NCI-H1930 (cell line): Measurements from ENCODE around the gene NKD1.
"Not testable (repeated sequence)": the region's sequence is repeated elsewhere in the genome, so short reads cannot be mapped to it uniquely, and the experiment has no call there.

Experiments used
- DNase-seq, 2 experiments: peaks; one replicate each; lab custom pipeline; 2025; lab: John Stamatoyannopoulos, UW

The NKD1 gene

DNA sequence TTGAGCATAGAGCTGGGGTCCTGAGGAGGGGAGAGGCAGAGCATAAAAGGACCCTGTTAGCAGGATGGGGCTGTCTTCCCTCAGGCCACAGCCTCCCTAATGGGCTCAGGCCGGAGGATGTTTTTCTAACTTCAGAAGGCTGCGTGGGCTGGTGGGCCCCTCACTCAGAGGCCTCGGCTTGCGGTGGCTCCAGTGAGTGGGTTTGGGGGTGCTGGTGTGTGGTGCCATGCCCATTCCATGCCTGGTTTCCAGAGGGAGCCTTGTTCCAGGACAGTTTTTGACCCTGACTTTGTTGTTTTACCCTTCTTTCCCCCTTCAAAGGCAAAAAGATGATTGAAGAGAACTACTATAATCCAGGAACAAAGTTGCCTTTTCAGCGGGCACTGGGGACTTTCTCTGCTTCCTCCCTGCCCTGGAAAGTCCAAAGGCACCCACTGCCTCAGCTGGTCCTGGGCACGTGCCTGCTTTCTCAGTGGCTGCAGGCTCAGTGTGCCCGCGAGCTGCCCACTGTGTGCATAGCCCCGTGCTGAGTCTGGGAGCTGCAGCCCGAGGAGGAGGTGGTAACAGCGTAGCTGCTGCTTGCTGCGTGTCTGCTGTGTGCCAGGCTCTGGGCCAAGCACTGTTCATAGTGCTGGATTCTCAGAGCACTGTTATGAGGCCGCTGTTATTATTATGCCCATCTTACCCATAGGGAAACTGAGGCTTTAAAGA, 11.8 kb downstream of the NKD1 start:
- DNase-seq, result no peak

DNA sequence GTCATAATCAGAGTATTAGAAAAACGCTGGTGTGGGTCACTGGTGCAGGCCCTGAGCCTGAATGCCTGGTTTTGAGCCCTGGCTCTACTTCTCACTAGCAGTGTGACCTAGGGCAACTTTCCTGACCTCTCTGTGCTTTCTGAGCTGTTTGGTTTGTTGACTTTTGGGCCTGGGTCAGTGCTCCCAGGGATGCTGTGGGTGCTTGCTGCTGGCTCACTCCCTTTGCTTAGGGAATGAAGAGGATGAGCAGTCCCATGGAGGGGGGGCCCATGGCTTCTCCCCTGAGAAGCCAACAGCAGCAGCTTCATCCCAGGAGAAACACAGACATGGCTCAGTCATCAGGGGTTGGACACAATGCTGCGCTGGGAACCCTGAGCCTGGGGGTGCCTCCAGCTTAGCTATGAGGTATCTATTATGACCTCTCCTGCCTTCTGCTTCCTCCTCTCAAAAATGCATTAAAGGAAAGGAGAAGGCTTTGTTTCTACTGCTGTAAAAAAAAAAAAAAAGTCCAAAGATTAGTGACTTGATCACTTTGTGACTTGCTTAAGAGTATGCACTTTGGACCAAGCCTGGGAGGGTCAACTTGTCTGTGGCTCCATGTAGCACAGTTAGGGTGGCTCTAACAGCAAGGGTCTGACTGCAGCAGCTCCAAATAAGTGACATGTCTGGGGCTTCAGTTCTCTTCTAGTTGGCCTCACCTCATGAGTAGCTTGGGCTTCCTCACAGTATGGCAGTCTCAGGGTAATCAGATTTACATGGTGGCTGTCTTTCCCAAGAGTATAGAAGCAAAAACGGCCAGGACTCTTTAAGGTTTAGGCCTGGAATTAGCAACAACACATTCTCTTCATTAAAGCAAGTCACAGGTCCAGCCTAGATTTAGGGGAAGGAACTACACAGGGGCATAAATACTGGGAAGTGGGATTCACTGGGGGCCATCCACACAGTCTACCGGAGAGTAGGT, 13.0 kb downstream of the NKD1 start:
- DNase-seq, result no peak

DNA sequence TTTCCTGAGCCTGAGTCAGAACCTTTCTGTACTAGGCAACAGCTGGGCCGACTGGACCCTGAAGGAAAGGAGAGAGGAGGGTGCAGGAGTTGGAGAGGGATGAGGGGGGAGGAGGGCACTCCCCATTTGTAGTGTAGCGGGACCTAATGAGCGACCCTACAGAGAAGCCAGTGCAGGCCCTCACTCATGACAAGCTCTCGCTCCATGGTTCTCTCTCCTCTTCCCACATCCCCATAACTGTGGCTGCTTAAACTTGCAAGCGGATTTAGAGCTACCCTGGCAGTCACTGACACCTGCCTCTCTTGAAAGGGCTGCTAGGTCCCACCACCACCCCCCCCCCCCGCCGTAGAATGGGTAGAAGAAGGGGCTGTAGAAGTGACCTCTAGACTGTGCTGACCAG, 14.5 kb downstream of the NKD1 start:
- no peak for DNase-seq

DNA sequence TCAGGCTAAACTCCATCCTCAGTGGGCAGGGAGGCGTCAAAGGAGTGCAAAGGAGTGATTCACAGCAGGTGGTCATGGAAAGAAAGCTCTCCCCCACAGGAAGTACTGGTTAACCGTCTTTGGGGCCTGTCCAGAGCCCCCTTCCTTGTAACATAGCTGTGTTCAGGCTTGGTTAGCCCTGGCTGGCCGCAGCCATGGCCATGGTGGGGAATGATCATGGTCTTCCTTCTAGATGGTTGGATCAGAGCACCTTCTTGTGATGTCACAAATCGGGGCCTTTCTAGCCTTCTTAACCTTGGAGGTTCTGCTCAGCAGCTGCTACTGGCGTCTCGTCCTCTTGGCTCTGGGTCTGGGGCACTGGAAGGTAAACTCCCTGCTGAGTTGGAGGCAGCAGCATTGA, 15.8 kb downstream of the NKD1 start:
- no peak for DNase-seq

DNA sequence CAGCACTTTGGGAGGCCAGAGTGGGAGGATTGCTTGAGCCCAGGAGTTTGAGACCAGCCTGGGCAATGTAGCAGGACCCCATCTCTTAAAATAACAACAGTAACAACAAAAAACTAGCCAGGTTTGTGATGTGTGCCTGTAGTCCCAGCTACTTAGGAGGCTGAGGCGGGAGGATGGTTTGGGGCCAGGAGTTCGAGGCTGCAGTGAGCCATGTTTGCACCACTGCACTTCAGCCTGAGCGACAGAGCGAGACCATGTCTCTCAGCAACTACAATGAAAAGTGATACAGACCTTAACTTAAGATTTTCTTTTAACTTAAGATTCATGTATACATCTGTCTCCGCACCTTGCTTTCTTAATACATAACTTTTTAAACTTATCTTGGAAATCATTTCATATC, 17.2 kb downstream of the NKD1 start:
- DNase-seq, result no peak

DNA sequence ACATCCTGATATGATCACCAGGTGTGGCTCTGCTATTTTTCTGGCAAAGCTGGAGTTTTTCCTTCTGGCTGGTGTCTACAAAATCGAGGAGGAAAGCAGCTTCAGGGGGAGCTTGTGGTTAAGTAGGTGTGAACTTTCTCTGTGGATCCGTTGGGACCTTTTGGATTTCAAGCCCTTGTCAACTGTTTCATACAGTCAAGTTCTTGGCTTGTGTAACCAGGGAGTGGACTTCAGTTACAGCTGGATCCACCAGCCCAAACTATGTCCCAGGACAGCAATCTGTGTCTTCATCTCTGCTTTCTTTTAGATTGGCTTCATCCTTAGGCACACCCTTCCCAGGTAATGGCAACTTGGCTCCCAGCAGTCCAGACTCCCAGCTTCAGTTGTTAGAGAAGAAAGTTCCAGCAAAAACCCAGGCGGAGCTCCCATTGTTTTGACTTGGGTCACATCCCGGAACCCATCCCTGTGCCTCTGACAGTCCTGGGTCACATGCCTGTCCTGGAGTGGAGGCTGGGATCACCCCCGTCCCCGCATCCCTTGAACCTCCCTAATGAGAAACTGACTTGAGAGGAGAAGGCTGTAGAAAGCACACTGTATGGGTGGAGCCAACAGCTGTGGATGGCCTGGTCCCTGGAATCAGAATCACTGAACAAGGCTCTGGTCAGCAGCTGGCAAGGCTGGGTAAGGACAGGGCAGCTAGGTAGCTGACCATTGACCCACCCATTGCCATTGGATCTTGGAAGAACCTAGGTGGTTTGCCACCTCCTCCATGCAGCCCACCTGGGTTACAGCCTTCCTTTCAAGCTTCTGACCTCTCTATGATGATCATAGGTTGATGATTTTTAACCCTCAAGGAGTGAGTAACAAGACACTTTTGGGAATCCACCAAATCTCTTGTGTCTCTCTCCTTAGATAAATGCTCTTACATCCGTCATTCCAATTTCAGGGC, 18.1 kb downstream of the NKD1 start:
- DNase-seq, result no peak

DNA sequence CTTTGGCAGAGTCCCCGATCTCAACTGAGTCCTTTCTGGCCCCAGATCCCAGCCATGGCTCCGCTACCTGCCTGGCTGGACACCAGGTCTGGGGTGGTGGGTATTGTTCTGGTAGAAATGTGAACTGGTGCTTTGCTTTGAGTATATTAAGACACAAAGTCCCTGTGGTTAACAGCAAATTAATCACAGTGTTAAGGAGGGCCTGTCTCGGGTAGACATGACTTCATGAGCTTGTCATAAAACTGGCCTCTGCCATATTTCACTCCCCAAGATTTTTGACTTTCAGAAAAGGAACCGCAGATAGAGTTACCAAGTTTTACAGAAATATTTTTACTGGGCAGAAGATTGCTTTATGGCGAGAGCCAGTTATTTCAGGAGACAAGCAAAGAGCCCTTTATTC, 19.5 kb downstream of the NKD1 start:
- DNase-seq, result no peak

DNA sequence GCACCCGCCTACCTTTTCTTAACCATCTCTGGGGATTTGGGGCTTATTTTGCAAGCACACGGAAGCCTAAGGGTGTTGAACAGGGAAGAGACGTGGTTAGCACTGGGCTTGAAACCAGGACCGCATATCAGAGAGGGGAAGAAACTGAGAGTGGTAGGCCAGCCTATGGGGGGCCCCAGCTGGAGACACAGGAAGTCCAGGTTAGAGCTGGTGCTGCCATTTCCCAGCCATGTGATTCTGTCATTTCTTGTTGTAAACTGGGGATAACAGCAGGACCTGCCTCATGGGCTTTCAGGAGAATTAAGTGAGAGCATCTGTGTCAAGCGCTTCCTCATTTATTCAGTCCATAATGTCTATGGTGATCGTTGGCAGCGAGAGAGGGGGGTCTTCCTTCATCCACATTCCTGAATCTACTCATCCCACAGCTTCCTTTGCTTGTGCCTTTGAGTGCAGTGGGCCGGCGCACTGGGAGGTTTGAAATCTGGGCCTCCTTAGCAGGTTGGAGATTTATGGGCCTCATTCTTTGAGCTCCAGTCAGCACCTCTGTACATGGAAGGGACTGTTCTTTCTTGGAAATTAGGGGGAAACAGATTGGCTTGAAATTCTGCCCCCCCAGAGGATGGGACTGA, 20.1 kb downstream of the NKD1 start:
- no peak for DNase-seq

DNA sequence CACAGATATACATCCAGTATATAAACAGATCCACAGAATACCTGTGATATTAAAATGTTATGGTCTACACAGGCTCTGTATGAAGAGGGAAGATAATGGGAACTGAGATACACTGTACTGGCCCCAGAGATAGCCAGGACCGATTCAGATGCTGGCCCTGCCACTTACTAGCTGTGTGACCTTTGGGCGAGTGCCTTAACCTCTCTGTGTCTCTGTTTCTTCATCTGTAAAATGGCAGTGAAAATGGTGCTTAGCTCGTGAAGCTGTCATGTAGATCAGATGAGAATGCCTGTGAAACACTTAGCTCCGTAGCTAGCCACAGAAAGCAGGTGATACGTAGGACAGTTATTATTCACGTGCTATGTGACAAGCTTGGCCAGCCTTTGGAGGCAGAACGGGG, 22.2 kb downstream of the NKD1 start:
- no peak for DNase-seq

DNA sequence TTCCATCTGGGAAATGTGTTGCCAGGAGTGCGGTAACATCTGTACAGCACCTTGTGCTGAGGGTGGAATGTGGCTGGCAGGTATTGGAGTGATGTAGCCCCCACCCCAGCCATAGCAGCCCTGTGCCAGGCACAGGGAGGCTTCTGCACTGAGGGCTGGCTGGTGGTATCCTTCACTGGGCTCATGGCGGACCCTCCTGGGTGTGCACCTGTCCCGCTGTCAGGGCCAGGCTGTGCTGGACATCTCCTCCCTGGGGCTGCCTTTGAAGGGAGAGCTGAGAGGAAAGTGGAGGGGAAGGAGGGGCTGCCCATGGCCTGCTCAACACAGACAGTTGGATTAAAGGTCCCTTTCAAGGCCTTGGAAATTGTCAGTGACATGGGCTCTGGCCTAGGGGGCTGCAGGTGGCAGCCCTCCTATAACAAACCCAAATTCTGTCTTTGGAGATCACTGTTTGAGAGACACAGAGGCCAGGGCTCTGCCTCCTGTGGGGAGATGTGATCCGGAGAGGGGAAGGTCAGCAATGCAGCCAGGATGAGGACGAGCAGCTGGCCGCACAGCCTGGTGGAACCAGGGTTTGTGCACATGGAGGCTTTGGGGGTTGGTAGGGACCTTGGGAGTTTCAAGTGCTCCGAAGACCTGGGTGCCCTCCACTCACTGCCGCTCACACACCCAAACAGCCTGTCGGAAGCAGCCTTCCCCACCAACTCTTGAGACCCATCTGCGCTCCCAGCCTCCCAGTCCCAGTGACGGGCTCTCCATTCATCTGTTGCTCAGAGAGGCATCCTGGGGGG, 22.8 kb downstream of the NKD1 start:
- no peak for DNase-seq

DNA sequence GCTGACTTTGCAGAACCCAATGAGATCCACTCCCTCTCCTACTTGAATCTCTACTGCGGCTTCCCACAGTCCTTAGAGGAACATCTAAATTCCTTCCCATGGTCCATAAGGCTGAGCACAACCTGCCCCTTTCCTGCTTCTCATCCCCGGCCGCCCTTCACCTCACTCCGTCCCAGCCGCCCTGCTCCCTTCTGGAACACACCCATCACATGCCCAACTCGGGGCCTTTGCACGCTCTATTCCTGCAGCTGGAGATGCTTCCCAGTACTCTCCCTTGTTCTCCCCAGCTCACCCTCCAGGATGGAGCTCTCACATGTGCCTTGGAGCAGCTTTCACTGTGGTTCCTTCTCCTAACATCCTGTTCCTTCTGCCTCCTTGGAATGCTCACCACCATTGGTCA, 23.6 kb downstream of the NKD1 start:
- DNase-seq, result no peak

DNA sequence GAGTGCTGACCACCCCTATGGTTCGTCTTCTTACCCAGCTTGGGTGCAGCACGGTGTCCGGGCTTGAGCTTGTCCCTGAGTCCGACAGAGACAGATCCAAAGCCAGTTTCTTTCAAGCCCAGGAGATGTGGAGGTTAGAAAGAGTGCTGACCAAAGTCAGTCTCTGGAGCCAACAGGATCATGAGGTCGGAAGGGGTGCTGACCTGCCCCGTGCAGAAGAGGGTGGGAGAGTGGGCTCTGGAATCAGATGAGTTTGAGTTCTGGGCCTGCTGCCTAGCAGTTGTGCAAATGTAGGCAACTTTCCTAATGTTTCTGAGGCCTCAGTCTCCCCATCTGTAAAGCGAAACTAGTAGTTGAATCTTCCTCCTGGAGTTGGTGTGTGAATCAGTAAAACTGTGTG, 24.5 kb downstream of the NKD1 start:
- no peak for DNase-seq

DNA sequence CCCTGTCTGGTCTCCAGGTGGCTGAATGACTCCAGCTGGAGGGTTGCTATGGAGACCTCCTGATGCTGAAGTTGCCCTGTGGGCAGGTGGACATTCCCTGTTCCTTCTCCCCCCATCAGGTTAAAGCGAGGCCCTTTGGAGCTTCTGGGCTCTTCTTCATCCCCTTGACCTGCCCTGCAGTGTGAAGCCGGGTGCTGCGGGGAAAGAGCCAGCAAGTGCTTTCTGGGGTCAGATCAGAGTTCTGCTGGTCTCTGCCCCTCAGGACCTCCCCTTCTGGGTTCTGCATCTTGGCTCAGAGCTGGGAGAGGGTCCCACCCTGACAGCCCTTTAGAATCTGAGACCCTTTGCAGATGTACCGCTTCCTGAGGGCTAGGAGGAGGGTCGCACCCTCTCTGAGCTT, 25.1 kb downstream of the NKD1 start:
- DNase-seq, result no peak

DNA sequence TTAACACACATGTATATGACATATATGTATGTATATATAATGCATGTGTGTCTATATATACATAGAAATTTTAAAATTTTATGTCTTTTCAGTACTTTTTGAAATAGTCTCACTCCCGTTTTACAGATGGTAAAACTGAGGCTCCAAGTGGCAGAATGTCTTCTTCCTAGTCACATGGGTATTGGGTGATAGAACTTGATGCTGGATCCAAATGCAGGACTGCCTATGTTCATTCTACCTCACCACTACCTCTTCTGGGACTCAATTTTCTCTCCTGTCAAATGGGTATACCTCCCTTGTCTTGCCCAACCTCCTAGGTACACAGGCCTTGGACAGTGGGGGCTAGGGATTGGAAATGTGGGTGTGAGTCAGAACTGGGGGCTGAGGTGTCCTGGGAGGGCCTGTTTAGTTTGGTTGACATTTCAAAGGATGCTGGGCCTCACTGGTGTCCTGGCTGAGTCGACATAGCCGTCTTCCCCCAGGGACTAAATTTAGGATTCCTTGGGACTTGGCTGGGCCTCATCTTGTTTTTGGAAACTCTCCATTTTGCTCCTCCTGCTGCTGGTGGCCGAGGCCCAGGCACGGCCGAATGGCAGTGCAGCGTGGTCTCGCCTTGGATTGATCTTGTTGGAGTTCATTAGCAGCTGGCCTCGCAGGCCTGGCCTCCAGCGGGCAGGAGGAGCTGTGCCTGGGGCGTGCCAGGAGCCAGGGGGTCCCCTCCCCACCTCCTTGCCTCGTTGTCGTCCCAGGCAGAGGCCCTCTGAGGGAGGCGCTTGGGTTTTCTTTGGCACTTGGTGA, 25.9 kb downstream of the NKD1 start:
- DNase-seq, result no peak

DNA sequence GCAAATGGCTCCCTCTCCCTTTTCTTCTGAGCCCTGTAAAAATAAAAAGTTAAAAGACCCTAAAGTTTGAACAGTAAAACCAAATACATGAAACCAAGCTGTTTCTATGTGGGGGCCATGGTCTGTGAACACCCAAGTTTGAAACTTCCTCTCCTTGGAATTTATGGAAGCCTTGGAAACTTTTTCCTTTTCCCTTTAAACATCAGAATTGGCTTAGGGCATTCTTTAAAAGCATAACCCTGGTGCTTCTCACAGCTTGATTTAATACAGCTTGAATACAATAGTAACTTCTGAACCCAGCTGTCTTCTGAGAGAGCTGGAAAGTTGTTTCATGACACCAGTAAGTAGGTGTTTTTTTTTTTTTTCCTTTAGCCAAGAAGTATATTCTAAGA, 26.5 kb downstream of the NKD1 start:
- no peak for DNase-seq

DNA sequence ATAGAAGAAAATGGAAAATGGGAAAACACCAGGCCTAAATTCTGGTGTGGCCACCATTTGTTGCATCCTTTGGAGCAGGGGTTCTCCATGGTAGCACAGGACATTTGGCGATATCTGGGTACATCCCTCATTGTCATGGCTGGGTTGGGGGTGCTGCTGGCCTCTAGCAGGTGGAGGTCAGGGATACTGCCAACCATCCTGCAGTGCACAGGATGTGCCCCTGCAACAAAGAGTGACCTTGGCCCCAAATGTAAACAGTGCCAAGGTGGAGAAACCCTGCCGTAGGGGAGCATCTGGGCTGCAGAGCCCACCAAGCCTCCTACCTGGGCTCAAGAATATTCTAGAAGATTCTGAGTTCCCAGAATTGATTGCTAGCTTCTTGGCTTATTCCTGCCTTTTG, 27.5 kb downstream of the NKD1 start:
- DNase-seq, result no peak

DNA sequence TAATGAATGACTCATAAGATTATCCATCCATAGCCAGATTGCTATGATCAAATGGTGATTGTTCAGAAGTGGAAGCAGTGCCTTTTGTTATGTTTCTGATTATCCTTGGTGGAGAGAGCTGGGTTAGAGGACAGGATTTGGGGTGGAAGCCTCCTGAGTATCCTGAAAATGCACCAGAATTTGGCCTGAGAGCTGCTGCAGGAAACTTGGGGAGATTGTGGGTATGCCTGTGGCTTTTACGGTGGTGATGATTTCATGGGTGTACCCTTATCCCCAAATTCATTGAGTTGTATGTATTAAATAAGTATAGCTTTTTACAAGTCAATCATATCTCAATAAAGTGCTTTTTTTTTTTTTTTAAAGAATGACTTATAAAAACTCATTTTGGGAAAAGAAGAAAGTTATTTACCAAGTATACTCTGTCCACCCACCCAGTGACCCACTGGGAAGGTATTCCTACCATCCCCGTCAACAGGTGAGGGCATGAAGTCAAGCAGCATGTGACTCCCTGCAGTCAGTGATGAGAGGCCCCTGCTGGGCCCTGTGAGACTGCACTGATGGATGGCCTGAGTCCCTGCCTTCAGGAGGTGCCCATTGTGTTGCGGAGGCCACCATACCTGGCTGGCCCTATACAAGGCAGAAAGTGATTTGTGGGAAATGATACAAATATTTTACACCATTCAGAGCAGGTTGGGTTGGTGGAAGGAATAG, 28.4 kb downstream of the NKD1 start:
- DNase-seq, result no peak

DNA sequence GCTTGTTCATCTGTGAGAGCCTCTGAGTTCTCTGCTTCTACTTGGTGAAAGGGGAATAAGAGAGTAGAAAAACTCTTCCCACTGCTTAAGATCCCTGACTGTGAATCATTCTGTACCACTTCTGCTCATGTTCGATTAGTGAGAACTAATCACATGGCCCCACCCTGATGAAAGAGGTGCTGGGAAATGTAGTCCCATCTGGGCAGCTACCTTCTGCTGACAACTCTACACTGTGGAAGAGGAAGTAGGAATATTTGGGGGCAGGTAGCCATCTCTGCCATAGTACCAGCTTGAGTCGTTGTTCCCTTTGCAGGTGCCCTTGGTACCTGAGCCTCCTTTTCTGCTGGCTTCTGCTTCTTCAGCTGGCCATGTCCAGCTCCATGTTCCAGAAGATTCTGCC, 29.9 kb downstream of the NKD1 start:
- no peak for DNase-seq

DNA sequence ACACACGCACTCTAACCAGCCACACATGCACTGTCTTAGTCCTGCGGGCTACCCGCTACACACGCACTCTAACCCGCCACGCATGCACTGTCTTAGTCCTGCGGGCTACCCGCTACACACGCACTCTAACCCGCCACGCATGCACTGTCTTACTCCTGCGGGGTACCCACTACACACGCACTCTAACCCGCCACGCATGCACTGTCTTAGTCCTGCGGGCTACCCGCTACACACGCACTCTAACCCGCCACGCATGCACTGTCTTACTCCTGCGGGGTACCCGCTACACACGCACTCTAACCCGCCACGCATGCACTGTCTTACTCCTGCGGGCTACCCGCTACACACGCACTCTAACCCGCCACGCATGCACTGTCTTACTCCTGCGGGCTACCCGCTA, 31.2 kb downstream of the NKD1 start:
- DNase-seq, result not testable (repeated sequence)
